CD4-positive, alpha-beta memory T cell (primary cell): ENCODE results near the gene CGNL1. TPM values are rescaled to one million over a fixed set of nuclear protein-coding genes. Genes with fewer than 3 reads are reported as not detected.
A peak's percentile ranks its signal among the peaks of the same experiment; 100 is the strongest.

Experiments
- CTCF ChIA-PET: fragments of 350-600 bp; sonication (Branson Sonifier 250); formaldehyde crosslinking; loops from one replicate; lab custom pipeline; 2021; ENCODE audit warnings: inconsistent platforms; ENCODE audit not compliant: partially characterized antibody; lab: Charles Lee
- POLR2A ChIA-PET: fragments of 350-600 bp; sonication (Branson Sonifier 250); formaldehyde crosslinking; loops from one replicate; lab custom pipeline; 2021; ENCODE audit not compliant: partially characterized antibody; lab: Charles Lee
- DNase-seq, 5 donors: peaks; one replicate each; pipeline versions ENCODE4 v3.0.0 to v3.0.0-alpha.2; 2020 to 2022; ENCODE audit warnings: mixed read lengths in 1 of 5
- H3K27ac ChIP-seq: one replicate; pipeline ENCODE4 v1.7.0; 2013; ENCODE audit warnings: low read depth, low read length
- H3K27me3 ChIP-seq: 2 replicates; pipeline ENCODE4 v1.7.0; 2013; ENCODE audit warnings: mild to moderate bottlenecking, low read length, moderate library complexity; ENCODE audit not compliant: insufficient read depth
- H3K36me3 ChIP-seq: 2 replicates; pipeline ENCODE4 v1.7.0; 2013; ENCODE audit warnings: mild to moderate bottlenecking, low read length, moderate library complexity; ENCODE audit not compliant: insufficient read depth
- H3K4me1 ChIP-seq: 2 replicates; pipeline ENCODE4 v1.7.0; 2013; ENCODE audit warnings: mild to moderate bottlenecking, low read length, moderate library complexity; ENCODE audit not compliant: insufficient read depth
- H3K4me3 ChIP-seq, 2 donors: one replicate each; pipeline ENCODE4 v1.7.0; 2013; ENCODE audit warnings: low read length in 2 of 2, mild to moderate bottlenecking in 1 of 2
- H3K9me3 ChIP-seq, 2 donors: one replicate each; pipeline ENCODE4 v1.7.0; 2013; ENCODE audit warnings: low read length in 2 of 2, control low read depth in 1 of 2; ENCODE audit not compliant: control insufficient read depth in 1 of 2
- H3K27ac Mint-ChIP-seq, 7 donors: one replicate each; pipeline ENCODE4 v1.8.0; 2020 to 2021; ENCODE audit warnings: mixed read lengths in 7 of 7, mild to moderate bottlenecking in 6 of 7, inconsistent platforms in 3 of 7, moderate library complexity in 3 of 7
- H3K27me3 Mint-ChIP-seq, 2 donors: one replicate each; pipeline ENCODE4 v1.8.0; 2020 to 2021; ENCODE audit warnings: mixed read lengths in 2 of 2
- H3K36me3 Mint-ChIP-seq, 2 donors: one replicate each; pipeline ENCODE4 v1.8.0; 2020 to 2021; ENCODE audit warnings: mixed read lengths in 2 of 2, inconsistent platforms in 1 of 2, mild to moderate bottlenecking in 1 of 2
- H3K4me1 Mint-ChIP-seq, 4 donors: one replicate each; pipeline ENCODE4 v1.8.0; 2020 to 2021; ENCODE audit warnings: mixed read lengths in 4 of 4, mild to moderate bottlenecking in 1 of 4
- H3K4me3 Mint-ChIP-seq, 8 donors: one replicate each; pipeline ENCODE4 v1.8.0; 2020 to 2021; ENCODE audit warnings: mixed read lengths in 8 of 8, mild to moderate bottlenecking in 7 of 8, moderate library complexity in 6 of 8, inconsistent platforms in 3 of 8
- H3K9me3 Mint-ChIP-seq, 8 donors: one replicate each; pipeline ENCODE4 v1.8.0; 2020 to 2021; ENCODE audit warnings: mixed read lengths in 8 of 8, mild to moderate bottlenecking in 5 of 8, inconsistent platforms in 3 of 8, moderate library complexity in 1 of 8
- intact Hi-C: fragments of 100-400 bp; cut with micrococcal nuclease; formaldehyde crosslinking; loops from one replicate; pipeline ENCODE4 v1.15.1; 2023
- polyA plus RNA-seq, 2 donors: library from polyadenylated mRNA; unstranded; fragments of 300-500 nt; fragmentation: Illumina TruSeq; gene quantifications; one replicate each; pipeline ENCODE4 v1.2.3, GENCODE V29; 2021
- total RNA-seq, 2 experiments: library from RNA; stranded (reverse); gene quantifications; one replicate each; pipeline ENCODE4 v1.2.3, GENCODE V29; 2021

Gene CGNL1
- total and polyA plus RNA-seq, 4 experiments from 2014 or later: not detected

- Mint-ChIP-seq H3K27me3 (peaks cover 1 to 8% of the 10 kb centered on the region in 2 donors), H3K27ac (no peak overlapping the region)
- CTCF ChIA-PET: interaction anchor here (0.6 kb wide), 1 partner anchor 54 kb away, joined by 3 read pairs; no protein-coding TSS in a partner anchor
Measured at GRCh38 chr15:57552678-57553334, 176.5 kb downstream of the CGNL1 start.

GRCh38 chr15:57553526-57553925 is 177.2 kb downstream of the CGNL1 start:
- H3K4me3 ChIP-seq: no peak overlapping the region
- no peak overlapping the region for H3K27ac ChIP-seq
- CTCF ChIA-PET: interaction anchor here (0.6 to 1.5 kb wide), 3 partner anchors 15 to 103 kb away, joined by 3 read pairs; no protein-coding TSS in a partner anchor
- POLR2A ChIA-PET: no interaction called here
- no peaks in the 10 kb centered on the region for H3K9me3 ChIP-seq
- Mint-ChIP-seq H3K4me1 (no peaks in the 10 kb centered on the region), H3K27ac (peak overlapping the region in 1 of 7 donors; percentile 22), H3K36me3 (no peaks in the 10 kb centered on the region), H3K9me3 (peaks cover 0 to 1% (median 0%) of the 10 kb centered on the region in 8 donors), H3K27me3 (peaks cover 1 to 8% of the 10 kb centered on the region in 2 donors), H3K4me3 (no peak overlapping the region)
- no peak for DNase-seq
- intact Hi-C loops: no loop called here
- H3K4me1 ChIP-seq: no peaks in the 10 kb centered on the region
- H3K27me3 ChIP-seq: no peaks in the 10 kb centered on the region
- no peaks in the 10 kb centered on the region for H3K36me3 ChIP-seq

More at GRCh38 chr15:57552678-57553334, 176.5 kb downstream of the CGNL1 start:
- Histone ChIP-seq H3K4me1 (no peaks in the 10 kb centered on the region), H3K4me3 (no peak overlapping the region), H3K36me3 (no peaks in the 10 kb centered on the region), H3K27me3 (no peaks in the 10 kb centered on the region), H3K27ac (no peak overlapping the region), H3K9me3 (no peaks in the 10 kb centered on the region)
- H3K4me3 Mint-ChIP-seq: no peak overlapping the region
- POLR2A ChIA-PET: no interaction called here
- H3K4me1 Mint-ChIP-seq: no peaks in the 10 kb centered on the region
- H3K36me3 Mint-ChIP-seq: no peaks in the 10 kb centered on the region
- H3K9me3 Mint-ChIP-seq: peaks cover 0 to 1% (median 0%) of the 10 kb centered on the region in 8 donors
- DNase-seq: no peak
- intact Hi-C loops: no loop called here

GRCh38 chr15:57554063-57554811 is 177.9 kb downstream of the CGNL1 start:
- H3K9me3 ChIP-seq: no peaks in the 10 kb centered on the region
- H3K27ac ChIP-seq: no peak overlapping the region
- DNase-seq: no peak
- Mint-ChIP-seq H3K27me3 (peaks cover 1 to 8% of the 10 kb centered on the region in 2 donors), H3K27ac (no peak overlapping the region), H3K4me1 (no peaks in the 10 kb centered on the region), H3K4me3 (no peak overlapping the region), H3K9me3 (peaks cover 0 to 1% (median 0%) of the 10 kb centered on the region in 8 donors), H3K36me3 (no peaks in the 10 kb centered on the region)
- no peaks in the 10 kb centered on the region for H3K4me1 ChIP-seq
- no peak overlapping the region for H3K4me3 ChIP-seq
- intact Hi-C loops: no loop called here
- no peaks in the 10 kb centered on the region for H3K36me3 ChIP-seq
- no peaks in the 10 kb centered on the region for H3K27me3 ChIP-seq
- POLR2A ChIA-PET: no interaction called here
- CTCF ChIA-PET: interaction anchor here (1.2 to 1.5 kb wide), 2 partner anchors 14 to 102 kb away, joined by 3 read pairs; no protein-coding TSS in a partner anchor

GRCh38 chr15:57554812-57555179 is 178.5 kb downstream of the CGNL1 start:
- ChIA-PET CTCF (interaction anchor here (1.2 to 1.5 kb wide), 2 partner anchors 14 to 102 kb away, joined by 3 read pairs; no protein-coding TSS in a partner anchor), POLR2A (no interaction called here)
- DNase-seq: no peak
- H3K36me3 Mint-ChIP-seq: no peaks in the 10 kb centered on the region
- Histone ChIP-seq H3K4me1 (no peaks in the 10 kb centered on the region), H3K27me3 (no peaks in the 10 kb centered on the region), H3K4me3 (no peak overlapping the region), H3K36me3 (no peaks in the 10 kb centered on the region), H3K9me3 (no peaks in the 10 kb centered on the region), H3K27ac (no peak overlapping the region)
- H3K4me3 Mint-ChIP-seq: no peak overlapping the region
- H3K27me3 Mint-ChIP-seq: peaks cover 1 to 9% of the 10 kb centered on the region in 2 donors
- H3K27ac Mint-ChIP-seq: no peak overlapping the region
- intact Hi-C loops: no loop called here
- no peaks in the 10 kb centered on the region for H3K4me1 Mint-ChIP-seq
- peaks cover 0 to 1% (median 0%) of the 10 kb centered on the region in 8 donors for H3K9me3 Mint-ChIP-seq

- Histone ChIP-seq H3K27ac (no peak overlapping the region), H3K36me3 (no peaks in the 10 kb centered on the region), H3K27me3 (no peaks in the 10 kb centered on the region), H3K9me3 (no peaks in the 10 kb centered on the region), H3K4me1 (no peaks in the 10 kb centered on the region), H3K4me3 (no peak overlapping the region)
- H3K4me3 Mint-ChIP-seq: no peak overlapping the region
- DNase-seq: no peak
- H3K27ac Mint-ChIP-seq: no peak overlapping the region
- H3K4me1 Mint-ChIP-seq: no peaks in the 10 kb centered on the region
- ChIA-PET POLR2A (no interaction called here), CTCF (interaction anchor here (1.5 kb wide), 1 partner anchor 101 kb away, joined by 3 read pairs; no protein-coding TSS in a partner anchor)
- intact Hi-C loops: no loop called here
- H3K36me3 Mint-ChIP-seq: no peaks in the 10 kb centered on the region
- peaks cover 0 to 1% (median 0%) of the 10 kb centered on the region in 8 donors for H3K9me3 Mint-ChIP-seq
- peaks cover 1 to 9% of the 10 kb centered on the region in 2 donors for H3K27me3 Mint-ChIP-seq
Measured at GRCh38 chr15:57555270-57555669, 179.0 kb downstream of the CGNL1 start.

GRCh38 chr15:57556040-57556439 is 179.7 kb downstream of the CGNL1 start:
- Histone ChIP-seq H3K9me3 (no peaks in the 10 kb centered on the region), H3K4me3 (no peak overlapping the region), H3K27me3 (no peaks in the 10 kb centered on the region), H3K36me3 (no peaks in the 10 kb centered on the region), H3K4me1 (peaks cover 2% of the 10 kb centered on the region), H3K27ac (no peak overlapping the region)
- Mint-ChIP-seq H3K4me1 (peaks cover under 1 to 2% (median 1%) of the 10 kb centered on the region in 4 donors), H3K9me3 (peaks cover 0 to 1% (median 0%) of the 10 kb centered on the region in 8 donors), H3K4me3 (no peak overlapping the region), H3K36me3 (no peaks in the 10 kb centered on the region), H3K27ac (no peak overlapping the region), H3K27me3 (peaks cover 1 to 8% of the 10 kb centered on the region in 2 donors)
- CTCF ChIA-PET: interaction anchor here (1.2 to 6.2 kb wide), 2 partner anchors 11 to 304 kb away, joined by 4 to 57 read pairs; no protein-coding TSS in a partner anchor
- DNase-seq: no peak
- POLR2A ChIA-PET: no interaction called here
- intact Hi-C loops: no loop called here

- ChIA-PET CTCF (interaction anchor here (1.2 to 6.2 kb wide), 3 partner anchors 12 to 302 kb away, joined by 3 to 57 read pairs (median 4); no protein-coding TSS in a partner anchor), POLR2A (no interaction called here)
- H3K9me3 ChIP-seq: no peaks in the 10 kb centered on the region
- H3K36me3 ChIP-seq: no peaks in the 10 kb centered on the region
- no peak for DNase-seq
- Mint-ChIP-seq H3K4me3 (no peak overlapping the region), H3K9me3 (peaks cover 0 to 3% (median 0%) of the 10 kb centered on the region in 8 donors), H3K27me3 (peaks cover 0 to 5% of the 10 kb centered on the region in 2 donors), H3K27ac (no peak overlapping the region), H3K4me1 (peaks cover 6 to 14% (median 10%) of the 10 kb centered on the region in 4 donors), H3K36me3 (no peaks in the 10 kb centered on the region)
- peaks cover 9% of the 10 kb centered on the region for H3K4me1 ChIP-seq
- H3K27me3 ChIP-seq: no peaks in the 10 kb centered on the region
- H3K27ac ChIP-seq: no peak overlapping the region
- intact Hi-C loops: no loop called here
- no peak overlapping the region for H3K4me3 ChIP-seq
Measured at GRCh38 chr15:57557267-57557666, 181.0 kb downstream of the CGNL1 start.
